Measurements from ENCODE around the gene IQSEC1. TPM values are rescaled to one million over a fixed set of nuclear protein-coding genes. Genes with fewer than 3 reads are reported as not detected.

IQSEC1 gene
- total RNA-seq, 4 donors from 2014 or later: 33.6 to 72.0 (median 55.9) TPM

GRCh38 chr3:13034861-13035260 is 38.4 kb downstream of the IQSEC1 start:
- DNase-seq (ENCODE audit: low spot score): no peak
- no peak for TF ChIP-seq CTCF (IDR thresholded peaks at IDR 0.05)
- no peak for ATAC-seq (ENCODE audit: low FRiP score)

GRCh38 chr3:13034109-13034800 is 39.0 kb downstream of the IQSEC1 start:
- no peak for ATAC-seq (ENCODE audit: low FRiP score)
- TF ChIP-seq CTCF (IDR thresholded peaks at IDR 0.05): no peak
- DNase-seq (ENCODE audit: low spot score): no peak

GRCh38 chr3:13032206-13032605 is 41.0 kb downstream of the IQSEC1 start:
- no peak for TF ChIP-seq CTCF (IDR thresholded peaks at IDR 0.05)
- no peak for DNase-seq (ENCODE audit: low spot score)
- ATAC-seq (ENCODE audit: low FRiP score): no peak

GRCh38 chr3:13031621-13032020 is 41.6 kb downstream of the IQSEC1 start:
- no peak for TF ChIP-seq CTCF (IDR thresholded peaks at IDR 0.05)
- ATAC-seq (ENCODE audit: low FRiP score) (no peak), DNase-seq (ENCODE audit: low spot score) (no peak)

GRCh38 chr3:13030684-13031083 is 42.5 kb downstream of the IQSEC1 start:
- ATAC-seq (ENCODE audit: low FRiP score) (no peak), DNase-seq (ENCODE audit: low spot score) (no peak)
- no peak for TF ChIP-seq CTCF (IDR thresholded peaks at IDR 0.05)

GRCh38 chr3:13028010-13028821 is 45.0 kb downstream of the IQSEC1 start:
- DNase-seq (ENCODE audit: low spot score) (no peak), ATAC-seq (ENCODE audit: low FRiP score) (no peak)
- TF ChIP-seq CTCF (IDR thresholded peaks at IDR 0.05): no peak

- ATAC-seq (ENCODE audit: low FRiP score): no peak
- no peak for TF ChIP-seq CTCF (IDR thresholded peaks at IDR 0.05)
- no peak for DNase-seq (ENCODE audit: low spot score)
These were observed 46.1 kb downstream of the IQSEC1 start for GRCh38 chr3:13027154-13027553.

All from omental fat pad (tissue), 4 donors.